Transverse colon (tissue), 4 donors: Measurements from ENCODE around the gene TAS2R19.

Experiments used
- EP300 ChIP-seq: sonication (generic); formaldehyde crosslinking; IDR thresholded peaks from one replicate; pipeline ENCODE4 v1.6.1; 2017; ENCODE audit warnings: antibody characterized with exemption, low read depth
- POLR2A ChIP-seq: fragments of 450-650 bp; IDR thresholded peaks from one replicate; pipeline ENCODE4 v1.6.1; 2016; ENCODE audit warnings: antibody characterized with exemption, mild to moderate bottlenecking, moderate library complexity
- POLR2AphosphoS5 ChIP-seq, 3 donors: sonication (generic); formaldehyde crosslinking; IDR thresholded peaks; one replicate each; pipeline ENCODE4 v1.6.1; 2016; ENCODE audit warnings: antibody characterized with exemption in 3 of 3
- TF ChIP-seq, protein P1 (sequence below), 5 experiments: fragments of 200-600 bp in 3 of 5; fragments of 450-650 bp in 2 of 5; sonication (generic) in 3 of 5; IDR thresholded peaks; 1 replicate in 2 of 5; 2 replicates in 3 of 5; pipeline ENCODE4 v1.5.1; 2016 to 2017; ENCODE audit warnings: antibody characterized with exemption in 5 of 5, inconsistent platforms in 3 of 5, mild to moderate bottlenecking in 2 of 5, moderate library complexity in 1 of 5

DNA sequence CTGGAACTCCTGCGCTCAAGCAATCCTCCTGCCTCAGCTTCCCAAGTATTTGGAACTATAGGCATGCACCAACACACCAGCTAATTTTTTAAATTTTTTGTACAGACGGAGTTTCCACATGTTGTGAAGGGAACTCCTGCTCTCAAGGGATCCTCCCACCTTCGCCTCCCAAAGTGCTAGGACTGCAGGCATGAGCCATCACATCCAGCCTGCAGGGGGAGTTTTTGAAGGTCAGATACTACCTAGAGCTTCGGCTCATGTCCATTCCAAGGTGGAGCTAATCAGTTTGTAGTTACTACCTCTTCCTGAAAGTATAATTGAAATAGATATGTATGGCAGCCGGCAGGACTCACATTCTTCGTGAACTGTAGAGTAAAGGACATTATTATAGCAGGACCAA, 3.7 kb upstream of the TAS2R19 start:
- TF ChIP-seq, protein P1, sequence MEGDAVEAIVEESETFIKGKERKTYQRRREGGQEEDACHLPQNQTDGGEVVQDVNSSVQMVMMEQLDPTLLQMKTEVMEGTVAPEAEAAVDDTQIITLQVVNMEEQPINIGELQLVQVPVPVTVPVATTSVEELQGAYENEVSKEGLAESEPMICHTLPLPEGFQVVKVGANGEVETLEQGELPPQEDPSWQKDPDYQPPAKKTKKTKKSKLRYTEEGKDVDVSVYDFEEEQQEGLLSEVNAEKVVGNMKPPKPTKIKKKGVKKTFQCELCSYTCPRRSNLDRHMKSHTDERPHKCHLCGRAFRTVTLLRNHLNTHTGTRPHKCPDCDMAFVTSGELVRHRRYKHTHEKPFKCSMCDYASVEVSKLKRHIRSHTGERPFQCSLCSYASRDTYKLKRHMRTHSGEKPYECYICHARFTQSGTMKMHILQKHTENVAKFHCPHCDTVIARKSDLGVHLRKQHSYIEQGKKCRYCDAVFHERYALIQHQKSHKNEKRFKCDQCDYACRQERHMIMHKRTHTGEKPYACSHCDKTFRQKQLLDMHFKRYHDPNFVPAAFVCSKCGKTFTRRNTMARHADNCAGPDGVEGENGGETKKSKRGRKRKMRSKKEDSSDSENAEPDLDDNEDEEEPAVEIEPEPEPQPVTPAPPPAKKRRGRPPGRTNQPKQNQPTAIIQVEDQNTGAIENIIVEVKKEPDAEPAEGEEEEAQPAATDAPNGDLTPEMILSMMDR (IDR thresholded peaks at IDR 0.05) = no peak
- TF ChIP-seq POLR2AphosphoS5 (IDR thresholded peaks at IDR 0.05) (no peak), EP300 (no peak), POLR2A (no peak)
